Mesenteric fat pad (tissue), 1 donor: ENCODE measurements around the gene PGRMC2. TPM values are rescaled to one million over a fixed set of nuclear protein-coding genes. Genes with fewer than 3 reads are reported as not detected.

Experiments
- DNase-seq: peaks from one replicate; pipeline ENCODE4 v3.0.0-alpha.2; 2020; ENCODE audit warnings: low spot score
- total RNA-seq: library from RNA; stranded (reverse); fragmentation: NEBNext Ultra II Directional; extraction: Animal tissue kit (Norgen Biotek cat#: 25700); gene quantifications from one replicate; pipeline ENCODE4 v1.2.1, GENCODE V29; 2021
- donor health status: DM: yes; HTN: yes; CAD: no.

PGRMC2 gene
- total RNA-seq, 1 donor from 2014 or later, result 175 TPM

GRCh38 chr4:128301979-128302378 is 14.4 kb upstream of the PGRMC2 start:
- no peak for DNase-seq

- no peak for DNase-seq
Measured at GRCh38 chr4:128299848-128300247, 12.2 kb upstream of the PGRMC2 start.

GRCh38 chr4:128298852-128299251 is 11.2 kb upstream of the PGRMC2 start:
- DNase-seq, result no peak

- no peak for DNase-seq
Measured at GRCh38 chr4:128298146-128298758, 10.6 kb upstream of the PGRMC2 start.

GRCh38 chr4:128295255-128295654 is 7.6 kb upstream of the PGRMC2 start:
- DNase-seq, result no peak

GRCh38 chr4:128294464-128294863 is 6.9 kb upstream of the PGRMC2 start:
- no peak for DNase-seq

GRCh38 chr4:128292349-128292748 is 4.7 kb upstream of the PGRMC2 start:
- no peak for DNase-seq

- DNase-seq, result no peak
Measured at GRCh38 chr4:128291096-128291495, 3.5 kb upstream of the PGRMC2 start.

- DNase-seq, result no peak
Measured at GRCh38 chr4:128290526-128290925, 2.9 kb upstream of the PGRMC2 start.

GRCh38 chr4:128289523-128290158 is 2.0 kb upstream of the PGRMC2 start:
- DNase-seq, result no peak

GRCh38 chr4:128288689-128289106 is 1.1 kb upstream of the PGRMC2 start:
- no peak for DNase-seq

GRCh38 chr4:128287871-128288688 is 467 bp upstream of the PGRMC2 start:
- peak; percentile 99 for DNase-seq

GRCh38 chr4:128286474-128287058 is 1.0 kb downstream of the PGRMC2 start:
- no peak for DNase-seq

GRCh38 chr4:128285085-128285997 is 2.3 kb downstream of the PGRMC2 start:
- DNase-seq, result no peak

GRCh38 chr4:128284317-128284716 is 3.3 kb downstream of the PGRMC2 start:
- no peak for DNase-seq

GRCh38 chr4:128283071-128283470 is 4.5 kb downstream of the PGRMC2 start:
- no peak for DNase-seq

- no peak for DNase-seq
Measured at GRCh38 chr4:128282516-128282915, 5.1 kb downstream of the PGRMC2 start.

GRCh38 chr4:128281354-128281753 is 6.3 kb downstream of the PGRMC2 start:
- DNase-seq, result no peak

GRCh38 chr4:128279624-128280225 is 7.9 kb downstream of the PGRMC2 start:
- no peak for DNase-seq

GRCh38 chr4:128277856-128278255 is 9.8 kb downstream of the PGRMC2 start:
- DNase-seq, result no peak
